ENCODE results near the gene MEX3A.

DNA sequence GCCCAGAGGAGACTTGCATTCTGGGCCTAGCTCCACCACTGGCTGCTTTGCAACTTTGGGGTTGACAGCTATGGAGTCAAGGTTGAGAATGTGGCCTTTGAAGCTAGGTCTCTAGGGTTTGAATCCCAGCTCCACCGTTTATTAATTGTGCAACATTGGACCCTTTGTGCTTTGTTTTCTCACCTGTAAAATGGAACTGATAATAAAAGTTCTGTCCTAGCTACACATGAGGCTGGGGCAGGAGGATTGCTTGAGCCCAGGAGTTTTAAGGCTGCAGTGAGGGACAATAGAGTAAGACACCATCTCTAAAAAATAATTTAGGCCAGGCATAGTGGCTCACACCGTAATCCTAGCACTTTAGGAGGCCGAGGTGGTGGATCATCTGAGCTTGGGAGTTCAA, 17.0 kb upstream of the MEX3A start:
- TF ChIP-seq SP1 (IDR thresholded peaks at IDR 0.05; ENCODE audit: low read depth, low read length) = no peak
- no peak for TF ChIP-seq CREB1 (IDR thresholded peaks at IDR 0.05)
- no peak for TF ChIP-seq POLR2AphosphoS5 (IDR thresholded peaks at IDR 0.05; ENCODE audit: low read depth, low read length)
- TF ChIP-seq EP300 (IDR thresholded peaks at IDR 0.05; ENCODE audit: borderline replicate concordance in 1 of 2, low read depth in 2 of 2, low read length in 2 of 2) = no peak
- TF ChIP-seq, protein P1, sequence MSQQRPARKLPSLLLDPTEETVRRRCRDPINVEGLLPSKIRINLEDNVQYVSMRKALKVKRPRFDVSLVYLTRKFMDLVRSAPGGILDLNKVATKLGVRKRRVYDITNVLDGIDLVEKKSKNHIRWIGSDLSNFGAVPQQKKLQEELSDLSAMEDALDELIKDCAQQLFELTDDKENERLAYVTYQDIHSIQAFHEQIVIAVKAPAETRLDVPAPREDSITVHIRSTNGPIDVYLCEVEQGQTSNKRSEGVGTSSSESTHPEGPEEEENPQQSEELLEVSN (IDR thresholded peaks at IDR 0.05) = no peak
- TF ChIP-seq, protein P2, sequence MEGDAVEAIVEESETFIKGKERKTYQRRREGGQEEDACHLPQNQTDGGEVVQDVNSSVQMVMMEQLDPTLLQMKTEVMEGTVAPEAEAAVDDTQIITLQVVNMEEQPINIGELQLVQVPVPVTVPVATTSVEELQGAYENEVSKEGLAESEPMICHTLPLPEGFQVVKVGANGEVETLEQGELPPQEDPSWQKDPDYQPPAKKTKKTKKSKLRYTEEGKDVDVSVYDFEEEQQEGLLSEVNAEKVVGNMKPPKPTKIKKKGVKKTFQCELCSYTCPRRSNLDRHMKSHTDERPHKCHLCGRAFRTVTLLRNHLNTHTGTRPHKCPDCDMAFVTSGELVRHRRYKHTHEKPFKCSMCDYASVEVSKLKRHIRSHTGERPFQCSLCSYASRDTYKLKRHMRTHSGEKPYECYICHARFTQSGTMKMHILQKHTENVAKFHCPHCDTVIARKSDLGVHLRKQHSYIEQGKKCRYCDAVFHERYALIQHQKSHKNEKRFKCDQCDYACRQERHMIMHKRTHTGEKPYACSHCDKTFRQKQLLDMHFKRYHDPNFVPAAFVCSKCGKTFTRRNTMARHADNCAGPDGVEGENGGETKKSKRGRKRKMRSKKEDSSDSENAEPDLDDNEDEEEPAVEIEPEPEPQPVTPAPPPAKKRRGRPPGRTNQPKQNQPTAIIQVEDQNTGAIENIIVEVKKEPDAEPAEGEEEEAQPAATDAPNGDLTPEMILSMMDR (IDR thresholded peaks at IDR 0.05; ENCODE audit: control extremely low read depth in 1 of 3, insufficient read depth in 1 of 3, low read depth in 1 of 3, low read length in 3 of 3) = no peak
- TF ChIP-seq ATF2 (IDR thresholded peaks at IDR 0.05; ENCODE audit: low read length) = no peak
- no peak for TF ChIP-seq SIN3A (conservative IDR thresholded peaks at IDR 0.05 in 1 of 2, IDR thresholded peaks at IDR 0.05 in 1 of 2; ENCODE audit: low read depth in 1 of 2, low read length in 2 of 2)

Data from H1 (cell line).